Lower leg skin (tissue), 3 donors: ENCODE data around the gene NYAP2.

Source experiments
- POLR2A ChIP-seq, 2 donors: fragments of 450-650 bp; IDR thresholded peaks; one replicate each; pipeline ENCODE4 v1.6.1; 2016 to 2017; ENCODE audit warnings: antibody characterized with exemption in 2 of 2, mild to moderate bottlenecking in 1 of 2, moderate library complexity in 1 of 2
- TF ChIP-seq, protein P1 (sequence below), 3 donors: fragments of 450-650 bp; IDR thresholded peaks; one replicate each; pipeline ENCODE4 v1.5.1; 2016; ENCODE audit warnings: antibody characterized with exemption in 3 of 3, mild to moderate bottlenecking in 3 of 3, moderate library complexity in 2 of 3

DNA sequence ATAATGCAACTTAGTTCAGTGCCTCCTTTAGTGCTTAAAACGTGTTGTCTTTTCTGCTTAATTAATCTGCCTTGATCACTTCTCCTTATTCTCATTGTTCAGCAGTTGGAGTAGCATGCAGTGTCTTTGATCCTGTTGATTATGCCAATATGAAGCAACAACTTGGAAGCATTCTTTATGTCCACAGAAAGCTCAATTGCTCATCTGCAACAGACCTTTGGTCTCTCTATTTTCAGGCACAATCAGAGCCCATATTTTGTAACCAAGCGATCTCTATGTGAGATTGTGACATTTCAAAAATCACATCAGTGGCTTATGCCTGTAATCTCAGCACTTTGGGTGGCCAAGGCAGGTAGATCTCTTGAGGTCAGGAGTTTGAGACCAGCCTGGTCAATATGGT is 217.3 kb downstream of the NYAP2 start:
- TF ChIP-seq, protein P1, sequence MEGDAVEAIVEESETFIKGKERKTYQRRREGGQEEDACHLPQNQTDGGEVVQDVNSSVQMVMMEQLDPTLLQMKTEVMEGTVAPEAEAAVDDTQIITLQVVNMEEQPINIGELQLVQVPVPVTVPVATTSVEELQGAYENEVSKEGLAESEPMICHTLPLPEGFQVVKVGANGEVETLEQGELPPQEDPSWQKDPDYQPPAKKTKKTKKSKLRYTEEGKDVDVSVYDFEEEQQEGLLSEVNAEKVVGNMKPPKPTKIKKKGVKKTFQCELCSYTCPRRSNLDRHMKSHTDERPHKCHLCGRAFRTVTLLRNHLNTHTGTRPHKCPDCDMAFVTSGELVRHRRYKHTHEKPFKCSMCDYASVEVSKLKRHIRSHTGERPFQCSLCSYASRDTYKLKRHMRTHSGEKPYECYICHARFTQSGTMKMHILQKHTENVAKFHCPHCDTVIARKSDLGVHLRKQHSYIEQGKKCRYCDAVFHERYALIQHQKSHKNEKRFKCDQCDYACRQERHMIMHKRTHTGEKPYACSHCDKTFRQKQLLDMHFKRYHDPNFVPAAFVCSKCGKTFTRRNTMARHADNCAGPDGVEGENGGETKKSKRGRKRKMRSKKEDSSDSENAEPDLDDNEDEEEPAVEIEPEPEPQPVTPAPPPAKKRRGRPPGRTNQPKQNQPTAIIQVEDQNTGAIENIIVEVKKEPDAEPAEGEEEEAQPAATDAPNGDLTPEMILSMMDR (IDR thresholded peaks at IDR 0.05), result no peak
- no peak for TF ChIP-seq POLR2A (IDR thresholded peaks at IDR 0.05)
